ENCODE measurements around the gene MRPL54. TPM values are rescaled to one million over a fixed set of nuclear protein-coding genes. Genes with fewer than 3 reads are reported as not detected.

MRPL54 gene
- total RNA-seq, 2 experiments from 2014 or later, result 47.4 to 50.9 TPM

GRCh38 chr19:3721131-3721886 is 41.2 kb upstream of the MRPL54 start:
- DNase-seq (peak; percentile 89), ATAC-seq (peak; percentile 99)
- CTCF ChIA-PET, result interaction anchor here (1.1 to 1.2 kb wide), 2 partner anchors 13 to 94 kb away, joined by 3 read pairs; no protein-coding TSS in a partner anchor
- Mint-ChIP-seq H3K27me3 (peaks cover 13% of the 10 kb centered on the region), H3K36me3 (ENCODE audit: low read depth) (no peaks in the 10 kb centered on the region), H3K4me1 (ENCODE audit: low read depth) (peaks cover 6% of the 10 kb centered on the region), H3K27ac (no peak overlapping the region), H3K9me3 (no peaks in the 10 kb centered on the region), H3K4me3 (peak overlapping the region; percentile 47)
- POLR2A ChIA-PET, result interaction anchor here (1.0 to 1.2 kb wide), 3 partner anchors 13 to 91 kb away, joined by 3 to 4 read pairs (median 4); partner anchors contain the start of gene TJP3
- intact Hi-C loops (cut with micrococcal nuclease), result no loop called here
- TF ChIP-seq CTCF (IDR thresholded peaks at IDR 0.05), result no peak

GRCh38 chr19:3721887-3722442 is 40.5 kb upstream of the MRPL54 start:
- no peak overlapping the region for H3K27ac Mint-ChIP-seq
- peak overlapping the region; percentile 47 for H3K4me3 Mint-ChIP-seq
- no peaks in the 10 kb centered on the region for H3K9me3 Mint-ChIP-seq
- ChIA-PET CTCF (interaction anchor here (0.8 to 1.2 kb wide), 5 partner anchors 12 to 266 kb away, joined by 3 read pairs; no protein-coding TSS in a partner anchor), POLR2A (interaction anchor here (1.0 to 1.2 kb wide), 3 partner anchors 14 to 91 kb away, joined by 3 to 4 read pairs (median 4); partner anchors contain the start of gene TJP3)
- H3K36me3 Mint-ChIP-seq (ENCODE audit: low read depth), result no peaks in the 10 kb centered on the region
- no peak for TF ChIP-seq CTCF (IDR thresholded peaks at IDR 0.05)
- DNase-seq (no peak), ATAC-seq (no peak)
- intact Hi-C loops (cut with micrococcal nuclease), result no loop called here
- H3K27me3 Mint-ChIP-seq, result peaks cover 13% of the 10 kb centered on the region
- peaks cover 6% of the 10 kb centered on the region for H3K4me1 Mint-ChIP-seq (ENCODE audit: low read depth)

- ATAC-seq (no peak), DNase-seq (no peak)
- peaks cover 6% of the 10 kb centered on the region for H3K4me1 Mint-ChIP-seq (ENCODE audit: low read depth)
- H3K27ac Mint-ChIP-seq, result no peak overlapping the region
- H3K36me3 Mint-ChIP-seq (ENCODE audit: low read depth), result no peaks in the 10 kb centered on the region
- H3K9me3 Mint-ChIP-seq, result no peaks in the 10 kb centered on the region
- no peak for TF ChIP-seq CTCF (IDR thresholded peaks at IDR 0.05)
- POLR2A ChIA-PET, result interaction anchor here (1.0 to 1.2 kb wide), 2 partner anchors 27 to 90 kb away, joined by 4 read pairs; no protein-coding TSS in a partner anchor
- peak overlapping the region; percentile 43 for H3K4me3 Mint-ChIP-seq
- CTCF ChIA-PET, result interaction anchor here (0.8 to 1.2 kb wide), 5 partner anchors 12 to 265 kb away, joined by 3 read pairs; no protein-coding TSS in a partner anchor
- H3K27me3 Mint-ChIP-seq, result peaks cover 13% of the 10 kb centered on the region
- intact Hi-C loops (cut with micrococcal nuclease), result no loop called here
Measured at GRCh38 chr19:3722443-3723109, 39.9 kb upstream of the MRPL54 start.

GRCh38 chr19:3723110-3723488 is 39.4 kb upstream of the MRPL54 start:
- no peak overlapping the region for H3K4me3 Mint-ChIP-seq
- CTCF ChIA-PET, result interaction anchor here (1.2 to 1.3 kb wide), 2 partner anchors 16 to 99 kb away, joined by 3 read pairs; no protein-coding TSS in a partner anchor

More at GRCh38 chr19:3723110-3723488, 39.4 kb upstream of the MRPL54 start:
- no peak overlapping the region for H3K27ac Mint-ChIP-seq
- no peaks in the 10 kb centered on the region for H3K9me3 Mint-ChIP-seq
- DNase-seq (no peak), ATAC-seq (no peak)
- intact Hi-C loops (cut with micrococcal nuclease), result no loop called here
- POLR2A ChIA-PET, result no interaction called here
- no peak for TF ChIP-seq CTCF (IDR thresholded peaks at IDR 0.05)
- H3K36me3 Mint-ChIP-seq (ENCODE audit: low read depth), result no peaks in the 10 kb centered on the region
- peaks cover 13% of the 10 kb centered on the region for H3K27me3 Mint-ChIP-seq
- peaks cover 6% of the 10 kb centered on the region for H3K4me1 Mint-ChIP-seq (ENCODE audit: low read depth)

Measured in activated CD8-positive, alpha-beta T cell treated with anti-CD3 and anti-CD28 coated beads for 36 hours (primary cell).